Lung (tissue), 12 donors: ENCODE measurements around the gene PLCXD3. TPM values are rescaled to one million over a fixed set of nuclear protein-coding genes. Genes with fewer than 3 reads are reported as not detected.

Experiments
- ATAC-seq: fragments of 200-7000 bp; cut with Tn5 transposase; one replicate; pipeline ENCODE4 v1.9.1; 2020; ENCODE audit warnings: moderate number of reproducible peaks; ENCODE audit not compliant: insufficient read depth, low FRiP score
- DNase-seq, 3 donors: peaks; one replicate each; pipeline ENCODE4 v3.0.0-alpha.2; 2013 to 2017
- H3K27ac ChIP-seq, 2 donors: one replicate each; pipeline ENCODE4 v1.5.1; 2013; ENCODE audit warnings: mild to moderate bottlenecking in 2 of 2, moderate library complexity in 2 of 2, control low read depth in 1 of 2, inconsistent platforms in 1 of 2, low read depth in 1 of 2, low read length in 1 of 2
- H3K27me3 ChIP-seq, 3 donors: one replicate each; pipeline ENCODE4 v1.5.1; 2013; ENCODE audit warnings: low read length in 2 of 3; ENCODE audit not compliant: control insufficient read depth in 3 of 3, insufficient read depth in 3 of 3
- H3K36me3 ChIP-seq, 4 donors: one replicate each; pipeline ENCODE4 v1.5.1; 2013; ENCODE audit warnings: low read length in 4 of 4, mild to moderate bottlenecking in 1 of 4, moderate library complexity in 1 of 4; ENCODE audit not compliant: control insufficient read depth in 4 of 4, insufficient read depth in 4 of 4
- H3K4me1 ChIP-seq, 5 donors: one replicate each; pipeline ENCODE4 v1.5.1; 2013; ENCODE audit warnings: low read length in 5 of 5, mild to moderate bottlenecking in 2 of 5, moderate library complexity in 1 of 5; ENCODE audit not compliant: control insufficient read depth in 5 of 5, insufficient read depth in 5 of 5
- H3K4me3 ChIP-seq: one replicate; pipeline ENCODE4 v1.5.1; 2013; ENCODE audit warnings: mild to moderate bottlenecking, control low read depth, moderate library complexity
- H3K9ac ChIP-seq, 2 donors: one replicate each; pipeline ENCODE4 v1.5.1; 2013; ENCODE audit warnings: low read length in 2 of 2, control low read depth in 1 of 2; ENCODE audit not compliant: insufficient read depth in 1 of 2
- H3K9me3 ChIP-seq, 4 donors: one replicate each; pipeline ENCODE4 v1.5.1; 2013; ENCODE audit warnings: low read length in 3 of 4, mild to moderate bottlenecking in 1 of 4, moderate library complexity in 1 of 4; ENCODE audit not compliant: control insufficient read depth in 4 of 4, insufficient read depth in 3 of 4
- CTCF ChIP-seq: IDR thresholded peaks from 2 replicates; pipeline ENCODE4 v1.5.1; 2012; ENCODE audit warnings: mild to moderate bottlenecking; ENCODE audit errors: control extremely low read depth, extremely low read depth
- WGBS, 2 donors: extraction: QIAGEN DNeasy Blood & Tissue Kit; methylation state at CpG; one replicate each; pipeline ENCODE4 v1.1.7; 2013; 5-methylcytosine and 5-hydroxymethylcytosine counted together
- polyA plus RNA-seq, 2 donors: library from polyadenylated mRNA; stranded (reverse); fragments of 200-250 nt; gene quantifications; one replicate each; pipeline ENCODE4 v1.2.1, GENCODE V29; 2013
- total RNA-seq, 2 donors: library from RNA; depleted of rRNA in 1 of 2; stranded (reverse); fragments of >200 nt in 1 of 2; gene quantifications; one replicate each; pipeline ENCODE4 v1.2.1, GENCODE V29; 2014 to 2021
- donor health status: control.
- donor health status: control.
- donor health status: Bipolar disorder and iron deficiency.
- donor health status: healthy.
- donor health status: DM: yes; HTN: yes; CAD: no.

PLCXD3 gene
- total and polyA plus RNA-seq, 4 donors: 0.38 to 2.1 (median 0.54) TPM

GRCh38 chr5:41364346-41364745 lies 146.1 kb downstream of the PLCXD3 start:
- ATAC-seq (no peak), DNase-seq (no peak)
- H3K9ac ChIP-seq: no peak overlapping the region
- H3K27ac ChIP-seq: no peak overlapping the region
- no peaks in the 10 kb centered on the region for H3K36me3 ChIP-seq
- H3K4me1 ChIP-seq: peaks cover 0 to 20% (median 0%) of the 10 kb centered on the region in 5 donors
- no peak for TF ChIP-seq CTCF
- no peaks in the 10 kb centered on the region for H3K9me3 ChIP-seq
- H3K27me3 ChIP-seq: no peaks in the 10 kb centered on the region
- WGBS, 2 donors: 25 to 63% methylated on average over 1 of the region's 1 CpG
- no peak overlapping the region for H3K4me3 ChIP-seq

GRCh38 chr5:41363343-41363986 lies 146.9 kb downstream of the PLCXD3 start:
- TF ChIP-seq CTCF: no peak
- Histone ChIP-seq H3K9me3 (no peaks in the 10 kb centered on the region), H3K4me1 (peaks cover 0 to 20% (median 0%) of the 10 kb centered on the region in 5 donors), H3K27me3 (no peaks in the 10 kb centered on the region), H3K36me3 (no peaks in the 10 kb centered on the region), H3K27ac (no peak overlapping the region), H3K9ac (no peak overlapping the region), H3K4me3 (no peak overlapping the region)
- WGBS, 2 donors: 89% methylated on average over 1 of the region's 1 CpG
- DNase-seq: no peak
- no peak for ATAC-seq

- Histone ChIP-seq H3K4me1 (no peaks in the 10 kb centered on the region), H3K36me3 (no peaks in the 10 kb centered on the region), H3K27me3 (no peaks in the 10 kb centered on the region), H3K4me3 (no peak overlapping the region), H3K27ac (no peak overlapping the region), H3K9ac (no peak overlapping the region), H3K9me3 (no peaks in the 10 kb centered on the region)
- 52 to 54% methylated on average over 2 of the region's 2 CpGs for WGBS, 2 donors
- no peak for TF ChIP-seq CTCF
- ATAC-seq (no peak), DNase-seq (no peak)
These were observed 153.6 kb downstream of the PLCXD3 start for GRCh38 chr5:41356786-41357185.

- no peaks in the 10 kb centered on the region for H3K9me3 ChIP-seq
- ATAC-seq (no peak), DNase-seq (no peak)
- H3K27me3 ChIP-seq: no peaks in the 10 kb centered on the region
- no peak overlapping the region for H3K4me3 ChIP-seq
- no peaks in the 10 kb centered on the region for H3K36me3 ChIP-seq
- H3K9ac ChIP-seq: no peak overlapping the region
- no peak overlapping the region for H3K27ac ChIP-seq
- WGBS, 2 donors: 70 to 74% methylated on average over 4 of the region's 4 CpGs
- H3K4me1 ChIP-seq: peaks cover 0 to 11% (median 0%) of the 10 kb centered on the region in 5 donors
- TF ChIP-seq CTCF: no peak
These were observed 160.6 kb downstream of the PLCXD3 start for GRCh38 chr5:41349846-41350245.
